ENCODE measurements around the gene NOS1AP.

DNA sequence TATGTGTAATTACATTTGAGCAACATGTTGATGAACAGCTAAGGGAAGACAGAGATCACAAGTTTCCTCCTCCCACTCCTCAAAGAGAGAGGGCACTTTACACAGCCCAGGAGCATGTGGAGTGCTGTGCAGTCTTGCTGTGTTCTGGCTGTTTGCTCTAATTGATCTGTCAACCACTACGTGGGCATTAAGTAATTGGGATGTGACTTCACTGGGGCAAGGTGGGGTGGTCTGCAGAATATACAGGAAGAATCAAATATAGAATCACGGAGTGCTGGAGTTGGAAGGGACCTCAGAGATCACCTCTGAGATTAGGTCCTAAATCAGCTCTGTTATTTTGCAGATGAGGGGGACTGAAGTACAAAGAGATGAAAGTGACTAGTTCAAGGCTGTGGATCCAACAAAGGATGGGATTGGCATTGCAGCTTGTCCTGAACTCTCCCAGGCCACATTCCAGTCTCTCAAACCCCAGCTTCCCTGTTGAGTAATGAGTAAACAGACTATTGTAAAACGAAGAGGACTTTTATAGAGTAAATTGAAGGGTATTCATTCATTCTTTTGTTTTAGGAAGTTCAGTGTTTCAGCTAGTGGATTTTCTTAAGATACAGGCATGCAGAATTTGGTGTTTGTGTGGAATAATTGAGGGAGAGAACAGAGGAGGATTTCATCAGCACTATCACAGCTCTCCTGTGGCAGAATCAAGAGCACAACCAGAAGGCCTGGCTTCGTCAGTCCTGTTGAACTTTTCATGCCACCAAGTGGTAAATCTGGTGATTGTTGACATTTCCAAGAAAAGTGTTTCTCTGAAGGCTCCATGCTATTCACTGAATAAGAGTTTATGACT lies 22.4 kb downstream of the NOS1AP start:
- no peak for TF ChIP-seq CTCF (conservative IDR thresholded peaks at IDR 0.05; ENCODE audit: low read length)
- TF ChIP-seq EZH2phosphoT487 (IDR thresholded peaks at IDR 0.05; ENCODE audit: borderline replicate concordance, low read depth, low read length), result no peak

Data from OCI-LY7 (cell line).